HEK293 (cell line): ENCODE results near the gene HSPA2.

Source experiments
- GFI1B ChIP-seq: fragments of 450-650 bp; formaldehyde crosslinking; IDR thresholded peaks from 2 replicates; pipeline ENCODE4 v1.5.1; 2016; ENCODE audit warnings: missing biosample characterization, missing genetic modification characterization
- GLI2 ChIP-seq: fragments of 450-650 bp; formaldehyde crosslinking; IDR thresholded peaks from 2 replicates; pipeline ENCODE4; 2017; ENCODE audit warnings: missing biosample characterization, missing genetic modification characterization, low read depth, borderline replicate concordance
- IKZF3 ChIP-seq: fragments of 450-650 bp; IDR thresholded peaks from 2 replicates; pipeline ENCODE4 v1.5.0; 2018; ENCODE audit warnings: missing biosample characterization, mild to moderate bottlenecking, missing genetic modification characterization, moderate library complexity
- KLF10 ChIP-seq: fragments of 450-650 bp; IDR thresholded peaks from 2 replicates; pipeline ENCODE4 v1.5.1; 2018; ENCODE audit warnings: missing biosample characterization, mild to moderate bottlenecking, missing genetic modification characterization
- MYNN ChIP-seq: fragments of 450-650 bp; formaldehyde crosslinking; IDR thresholded peaks from 2 replicates; pipeline ENCODE4 v1.5.1; 2016; ENCODE audit warnings: missing biosample characterization, missing genetic modification characterization, borderline replicate concordance
- PRDM2 ChIP-seq: fragments of 450-650 bp; formaldehyde crosslinking; IDR thresholded peaks from 2 replicates; pipeline ENCODE4 v1.5.1; 2016; ENCODE audit warnings: missing biosample characterization, missing genetic modification characterization, borderline replicate concordance
- SALL2 ChIP-seq: fragments of 450-650 bp; formaldehyde crosslinking; IDR thresholded peaks from 2 replicates; pipeline ENCODE4 v1.5.0; 2017; ENCODE audit warnings: missing biosample characterization, mild to moderate bottlenecking, missing genetic modification characterization, borderline replicate concordance
- ZBTB11 ChIP-seq: fragments of 450-650 bp; formaldehyde crosslinking; conservative IDR thresholded peaks from 2 replicates; pipeline ENCODE4 v1.5.1; 2016; ENCODE audit warnings: low read depth, missing biosample characterization, missing genetic modification characterization
- ZBTB49 ChIP-seq: fragments of 450-650 bp; formaldehyde crosslinking; IDR thresholded peaks from 2 replicates; pipeline ENCODE4 v1.5.1; 2016; ENCODE audit warnings: missing biosample characterization, missing genetic modification characterization, low read depth
- ZEB2 ChIP-seq: fragments of 450-650 bp; formaldehyde crosslinking; IDR thresholded peaks from 2 replicates; pipeline ENCODE4 v1.5.1; 2016; ENCODE audit warnings: missing biosample characterization, missing genetic modification characterization
- ZFP69B ChIP-seq: fragments of 450-650 bp; formaldehyde crosslinking; IDR thresholded peaks from 2 replicates; pipeline ENCODE4 v1.5.1; 2016; ENCODE audit warnings: missing biosample characterization, missing genetic modification characterization
- ZNF175 ChIP-seq: fragments of 450-650 bp; formaldehyde crosslinking; IDR thresholded peaks from 2 replicates; pipeline ENCODE4 v1.5.1; 2016; ENCODE audit warnings: missing biosample characterization, missing genetic modification characterization
- ZNF223 ChIP-seq: fragments of 450-650 bp; formaldehyde crosslinking; IDR thresholded peaks from 2 replicates; pipeline ENCODE4 v1.5.1; 2016; ENCODE audit warnings: missing biosample characterization, missing genetic modification characterization
- ZNF324 ChIP-seq: fragments of 450-650 bp; formaldehyde crosslinking; IDR thresholded peaks from 2 replicates; pipeline ENCODE4 v1.5.1; 2016; ENCODE audit warnings: missing biosample characterization, missing genetic modification characterization
- ZNF354C ChIP-seq: fragments of 450-650 bp; formaldehyde crosslinking; IDR thresholded peaks from 2 replicates; pipeline ENCODE4 v1.5.1; 2016; ENCODE audit warnings: missing biosample characterization, missing genetic modification characterization, low read depth, borderline replicate concordance
- ZNF366 ChIP-seq: fragments of 450-650 bp; formaldehyde crosslinking; conservative IDR thresholded peaks from 2 replicates; pipeline ENCODE4 v1.5.1; 2016; ENCODE audit warnings: missing biosample characterization, missing genetic modification characterization
- ZNF37A ChIP-seq: fragments of 450-650 bp; IDR thresholded peaks from 2 replicates; pipeline ENCODE4 v1.5.1; 2018; ENCODE audit warnings: missing biosample characterization, missing genetic modification characterization
- ZNF510 ChIP-seq: fragments of 450-650 bp; formaldehyde crosslinking; IDR thresholded peaks from 2 replicates; pipeline ENCODE4 v1.5.1; 2018; ENCODE audit warnings: mild to moderate bottlenecking, missing genetic modification characterization, missing biosample characterization; ENCODE audit not compliant: insufficient replicate concordance
- ZNF560 ChIP-seq: fragments of 450-650 bp; formaldehyde crosslinking; IDR thresholded peaks from 2 replicates; pipeline ENCODE4 v1.5.1; 2017; ENCODE audit warnings: missing biosample characterization, missing genetic modification characterization, borderline replicate concordance
- ZNF571 ChIP-seq: fragments of 450-650 bp; formaldehyde crosslinking; IDR thresholded peaks from 2 replicates; pipeline ENCODE4 v1.5.0; 2017; ENCODE audit warnings: missing biosample characterization, missing genetic modification characterization
- ZNF621 ChIP-seq: fragments of 450-650 bp; formaldehyde crosslinking; IDR thresholded peaks from 2 replicates; pipeline ENCODE4 v1.5.1; 2017; ENCODE audit warnings: missing biosample characterization, missing genetic modification characterization
- ZNF629 ChIP-seq: fragments of 450-650 bp; formaldehyde crosslinking; IDR thresholded peaks from 2 replicates; pipeline ENCODE4 v1.5.1; 2017; ENCODE audit warnings: missing biosample characterization, missing genetic modification characterization
- ZNF645 ChIP-seq: fragments of 450-650 bp; formaldehyde crosslinking; IDR thresholded peaks from 2 replicates; pipeline ENCODE4; 2016; ENCODE audit warnings: missing biosample characterization, missing genetic modification characterization
- ZNF658 ChIP-seq: fragments of 450-650 bp; formaldehyde crosslinking; IDR thresholded peaks from 2 replicates; pipeline ENCODE4; 2016; ENCODE audit warnings: missing biosample characterization, missing genetic modification characterization
- ZNF76 ChIP-seq: fragments of 450-650 bp; formaldehyde crosslinking; IDR thresholded peaks from 2 replicates; pipeline ENCODE4; 2016; ENCODE audit warnings: low read depth, missing biosample characterization, missing genetic modification characterization, borderline replicate concordance
- ZNF792 ChIP-seq: fragments of 450-650 bp; formaldehyde crosslinking; IDR thresholded peaks from 2 replicates; pipeline ENCODE4 v1.5.1; 2016; ENCODE audit warnings: missing biosample characterization, missing genetic modification characterization
- ZSCAN16 ChIP-seq: fragments of 450-650 bp; formaldehyde crosslinking; IDR thresholded peaks from 2 replicates; pipeline ENCODE4 v1.5.1; 2016; ENCODE audit warnings: missing biosample characterization, missing genetic modification characterization

The HSPA2 gene

DNA sequence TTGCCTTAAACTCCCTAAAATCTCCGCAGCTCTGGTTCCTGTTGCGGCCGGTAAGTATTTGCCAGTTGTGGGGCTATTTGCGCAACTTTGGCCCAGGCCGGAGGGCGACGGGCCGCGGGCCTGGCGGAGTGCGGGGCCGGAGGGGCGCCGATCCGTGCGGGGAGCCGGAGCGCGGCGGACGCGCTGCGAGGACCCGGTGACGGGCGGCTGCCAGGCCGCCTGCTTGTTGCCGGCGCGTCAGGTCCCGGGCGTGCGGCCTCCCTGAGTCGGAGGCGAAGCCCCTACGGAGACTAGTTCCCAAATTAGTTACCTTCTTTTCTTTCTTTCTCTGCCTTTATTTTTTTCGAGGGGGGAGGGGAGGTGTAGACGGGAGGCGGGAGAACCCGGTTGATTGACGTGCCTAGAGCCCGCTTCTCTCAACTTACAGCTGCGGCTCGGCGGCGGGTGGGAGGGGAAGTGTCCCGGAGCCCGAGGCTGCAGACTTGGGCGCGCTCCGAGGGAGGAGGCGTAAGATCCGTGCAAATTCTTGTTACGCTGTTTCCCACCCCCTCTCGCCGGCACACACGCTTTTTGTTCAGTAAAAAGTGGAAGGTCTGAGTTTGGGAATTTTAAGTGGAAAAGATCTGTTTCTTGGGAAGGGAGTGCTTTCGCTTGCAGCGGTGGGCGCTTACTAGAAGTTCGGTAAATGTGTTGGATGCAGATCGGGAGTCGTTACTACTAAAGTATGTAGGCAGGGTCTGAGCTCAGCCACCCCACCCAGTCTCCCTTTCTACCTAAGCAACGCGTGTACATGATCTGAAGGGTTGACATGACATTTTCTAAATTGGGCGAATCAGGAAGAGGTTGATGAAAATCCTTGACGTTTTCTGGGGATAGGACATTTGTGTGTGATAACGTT is 35.4 kb upstream of the HSPA2 start (continued):
- TF ChIP-seq ZNF645 (tag by site-specific recombination), result no peak
- no peak for TF ChIP-seq ZNF571 (tag by site-specific recombination)
- no peak for TF ChIP-seq ZNF324 (tag by site-specific recombination)
- TF ChIP-seq ZNF510 (tag by site-specific recombination), result no peak
- TF ChIP-seq ZNF354C (tag by site-specific recombination), result no peak
- TF ChIP-seq IKZF3 (tag by site-specific recombination), result no peak; the same call in 1 of the 2 replicates
- TF ChIP-seq ZBTB11 (tag by site-specific recombination), result peak; percentile 48; the same call in 1 of the 2 replicates
- no peak for TF ChIP-seq GFI1B (tag by site-specific recombination)
- TF ChIP-seq ZNF76, result no peak
- TF ChIP-seq MYNN, result no peak
- TF ChIP-seq ZNF37A, result no peak
- TF ChIP-seq ZNF560 (tag by site-specific recombination), result no peak
- no peak for TF ChIP-seq GLI2 (tag by site-specific recombination)
- peak; percentile 11; the same call in 1 of the 2 replicates for TF ChIP-seq ZNF366 (tag by site-specific recombination)
- TF ChIP-seq ZNF629 (tag by site-specific recombination), result no peak
- no peak for TF ChIP-seq ZFP69B
- no peak for TF ChIP-seq ZSCAN16 (tag by site-specific recombination)
- TF ChIP-seq ZNF621 (tag by site-specific recombination), result no peak
- TF ChIP-seq ZNF658 (tag by site-specific recombination), result no peak
- TF ChIP-seq KLF10 (tag by site-specific recombination), result no peak
- peak; percentile 38; the same call in 1 of the 2 replicates for TF ChIP-seq ZEB2 (tag by site-specific recombination)
- no peak for TF ChIP-seq SALL2 (tag by site-specific recombination)
- TF ChIP-seq ZNF792, result no peak
- TF ChIP-seq PRDM2 (tag by site-specific recombination), result no peak
- no peak for TF ChIP-seq ZNF223 (tag by site-specific recombination)
- no peak for TF ChIP-seq ZNF175
- no peak for TF ChIP-seq ZBTB49 (tag by site-specific recombination)
